ENCODE results near the gene OSBPL1A. TPM values are rescaled to one million over a fixed set of nuclear protein-coding genes. Genes with fewer than 3 reads are reported as not detected.

The OSBPL1A gene
- total and polyA plus RNA-seq, 12 donors: 18.7 to 116 (median 60.0) TPM

DNA sequence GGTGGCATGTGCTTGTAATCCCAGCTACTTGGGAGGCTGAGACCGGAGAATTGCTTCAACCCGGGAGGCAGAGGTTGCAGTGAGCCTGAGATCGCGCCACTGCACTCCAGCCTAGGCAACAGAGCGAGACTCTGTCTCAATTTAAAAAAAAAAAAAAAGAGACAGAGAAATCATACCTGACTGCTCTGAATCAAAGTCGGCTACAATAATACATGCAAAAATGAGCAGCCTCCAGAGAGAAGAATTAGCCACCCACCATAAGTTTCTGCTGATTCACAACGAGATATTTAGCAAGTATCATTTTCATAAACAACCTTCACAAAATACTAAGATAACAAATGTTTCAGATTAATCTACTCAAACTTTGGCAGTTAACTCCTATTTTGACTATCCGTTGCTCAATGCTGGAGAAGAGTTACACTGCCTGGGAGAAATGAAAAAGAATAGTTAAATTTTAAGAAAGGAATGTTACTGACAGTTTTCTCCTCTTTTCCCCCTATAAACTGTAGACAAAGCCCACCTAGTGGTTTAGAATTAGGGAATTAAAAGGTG is 1.5 kb downstream of the OSBPL1A start:
- WGBS, 4 donors: 60 to 80% (median 70%) methylated on average over 8 of the region's 8 CpGs
- DNase-seq: no peak
- Histone ChIP-seq H3K36me3 (replicated peaks in 1 of 2) (no peaks in the 10 kb centered on the region), H3K9me3 (replicated peaks in 1 of 3) (no peaks in the 10 kb centered on the region), H3K27me3 (no peaks in the 10 kb centered on the region), H3K4me1 (replicated peaks in 1 of 2) (peaks cover 4 to 10% of the 10 kb centered on the region in 2 donors), H3K27ac (peak overlapping the region in 1 of 5 donors; percentile 87), H3K4me3 (peak overlapping the region in 1 of 4 donors; percentile 95)
- intact Hi-C loops (cut with DNase I): no loop called here
- no peak for TF ChIP-seq POLR2A (IDR thresholded peaks at IDR 0.05)
- TF ChIP-seq, protein P1, sequence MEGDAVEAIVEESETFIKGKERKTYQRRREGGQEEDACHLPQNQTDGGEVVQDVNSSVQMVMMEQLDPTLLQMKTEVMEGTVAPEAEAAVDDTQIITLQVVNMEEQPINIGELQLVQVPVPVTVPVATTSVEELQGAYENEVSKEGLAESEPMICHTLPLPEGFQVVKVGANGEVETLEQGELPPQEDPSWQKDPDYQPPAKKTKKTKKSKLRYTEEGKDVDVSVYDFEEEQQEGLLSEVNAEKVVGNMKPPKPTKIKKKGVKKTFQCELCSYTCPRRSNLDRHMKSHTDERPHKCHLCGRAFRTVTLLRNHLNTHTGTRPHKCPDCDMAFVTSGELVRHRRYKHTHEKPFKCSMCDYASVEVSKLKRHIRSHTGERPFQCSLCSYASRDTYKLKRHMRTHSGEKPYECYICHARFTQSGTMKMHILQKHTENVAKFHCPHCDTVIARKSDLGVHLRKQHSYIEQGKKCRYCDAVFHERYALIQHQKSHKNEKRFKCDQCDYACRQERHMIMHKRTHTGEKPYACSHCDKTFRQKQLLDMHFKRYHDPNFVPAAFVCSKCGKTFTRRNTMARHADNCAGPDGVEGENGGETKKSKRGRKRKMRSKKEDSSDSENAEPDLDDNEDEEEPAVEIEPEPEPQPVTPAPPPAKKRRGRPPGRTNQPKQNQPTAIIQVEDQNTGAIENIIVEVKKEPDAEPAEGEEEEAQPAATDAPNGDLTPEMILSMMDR (IDR thresholded peaks at IDR 0.05): no peak

DNA sequence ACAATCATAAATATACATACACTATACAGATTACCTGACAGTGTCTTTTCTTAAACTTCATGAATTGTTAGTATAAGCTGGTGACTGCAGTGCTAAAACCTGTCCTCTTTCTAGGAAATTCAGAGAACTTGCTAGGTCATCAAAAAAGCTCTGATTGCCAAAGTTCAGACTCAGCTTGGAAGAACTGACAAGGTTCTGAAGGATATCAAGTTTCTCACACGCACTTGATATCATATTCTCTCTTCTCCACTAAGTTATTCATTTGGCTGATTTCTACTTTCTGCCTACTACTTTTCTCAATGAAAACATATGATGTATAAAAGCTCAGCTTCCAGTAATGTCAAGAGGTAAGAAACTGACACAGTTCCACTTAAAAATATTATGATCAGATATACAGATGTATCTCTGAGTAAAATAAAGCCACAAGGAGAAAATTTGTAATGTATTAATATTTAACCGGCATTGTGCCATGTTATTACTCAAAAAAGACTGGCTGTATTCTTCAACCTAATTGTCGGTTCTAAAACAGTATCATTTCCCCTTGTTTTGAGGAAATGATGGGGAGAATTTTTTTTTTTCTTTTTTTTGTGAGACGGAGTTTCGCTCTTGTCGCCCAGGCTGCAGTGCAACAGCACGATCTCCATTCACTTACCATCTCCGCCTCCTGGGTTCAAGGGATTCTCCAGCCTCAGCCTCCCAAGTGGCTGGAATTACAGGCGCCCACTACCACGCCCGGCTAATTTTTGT is 2.4 kb downstream of the OSBPL1A start:
- Histone ChIP-seq H3K27ac (no peak overlapping the region), H3K36me3 (replicated peaks in 1 of 2) (no peaks in the 10 kb centered on the region), H3K27me3 (no peaks in the 10 kb centered on the region), H3K4me3 (no peak overlapping the region), H3K9me3 (replicated peaks in 1 of 3) (no peaks in the 10 kb centered on the region), H3K4me1 (replicated peaks in 1 of 2) (peaks cover 4 to 10% of the 10 kb centered on the region in 2 donors)
- WGBS, 4 donors: 71 to 84% (median 79%) methylated on average over 11 of the region's 11 CpGs
- intact Hi-C loops (cut with DNase I): no loop called here
- TF ChIP-seq POLR2A (IDR thresholded peaks at IDR 0.05): no peak
- TF ChIP-seq, protein P1 (IDR thresholded peaks at IDR 0.05): no peak
- no peak for DNase-seq

- no peak for TF ChIP-seq POLR2A (IDR thresholded peaks at IDR 0.05)
- TF ChIP-seq, protein P1 (IDR thresholded peaks at IDR 0.05): no peak
- Histone ChIP-seq H3K9me3 (replicated peaks in 1 of 3) (no peaks in the 10 kb centered on the region), H3K4me3 (no peak overlapping the region), H3K4me1 (replicated peaks in 1 of 2) (no peaks in the 10 kb centered on the region), H3K27me3 (no peaks in the 10 kb centered on the region), H3K27ac (no peak overlapping the region), H3K36me3 (replicated peaks in 1 of 2) (no peaks in the 10 kb centered on the region)
- WGBS, 4 donors: 63 to 70% (median 65%) methylated on average over 3 of the region's 3 CpGs
- intact Hi-C loops (cut with DNase I): no loop called here
- no peak for DNase-seq
Observed at GRCh38 chr18:24388957-24389356, 8.7 kb downstream of the OSBPL1A start.

DNA sequence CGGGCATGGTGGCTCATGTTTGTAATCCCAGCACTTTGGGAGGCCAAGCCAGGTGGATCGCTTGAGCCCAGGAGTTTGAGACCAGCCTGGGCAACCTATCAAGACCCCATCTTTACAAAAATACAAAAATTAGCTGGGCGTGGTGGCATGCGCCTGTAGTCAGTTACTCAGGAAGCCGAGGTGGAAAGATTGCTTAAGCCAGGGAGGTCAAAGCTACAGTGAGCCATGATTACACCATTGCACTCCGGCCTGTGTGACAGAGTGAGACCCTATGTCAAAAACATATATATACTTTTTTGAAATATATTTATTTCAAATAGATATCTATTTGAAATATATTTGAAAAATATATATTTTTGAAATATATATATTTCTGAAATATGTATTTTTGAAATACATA is 10.9 kb downstream of the OSBPL1A start:
- DNase-seq: no peak
- Histone ChIP-seq H3K4me3 (no peak overlapping the region), H3K36me3 (replicated peaks in 1 of 2) (no peaks in the 10 kb centered on the region), H3K4me1 (replicated peaks in 1 of 2) (no peaks in the 10 kb centered on the region), H3K9me3 (replicated peaks in 1 of 3) (no peaks in the 10 kb centered on the region), H3K27ac (no peak overlapping the region), H3K27me3 (no peaks in the 10 kb centered on the region)
- TF ChIP-seq, protein P1 (IDR thresholded peaks at IDR 0.05): no peak
- TF ChIP-seq POLR2A (IDR thresholded peaks at IDR 0.05): no peak
- intact Hi-C loops (cut with DNase I): no loop called here
- WGBS, 4 donors: 88 to 93% (median 91%) methylated on average over 6 of the region's 6 CpGs
